GM18873 (cell line): ENCODE measurements around the gene FXR2.
"Not testable (repeated sequence)": the region's sequence is repeated elsewhere in the genome, so short reads cannot be mapped to it uniquely, and the experiment has no call there.

Experiments used
- ATAC-seq: cut with Tn5 transposase; IDR thresholded peaks from one replicate; pipeline ENCODE4 v1.9.1; 2021; ENCODE audit warnings: mild to moderate bottlenecking, moderate library complexity, moderate number of reproducible peaks; ENCODE audit not compliant: unreplicated experiment, low FRiP score

The FXR2 gene

GRCh38 chr17:7614425-7615264 lies at the start of gene FXR2:
FXR2 (minus strand) TSS chr17:7614897; CDS start chr17:7614532, 365 bp downstream.
- peak; percentile 80 for ATAC-seq

DNA sequence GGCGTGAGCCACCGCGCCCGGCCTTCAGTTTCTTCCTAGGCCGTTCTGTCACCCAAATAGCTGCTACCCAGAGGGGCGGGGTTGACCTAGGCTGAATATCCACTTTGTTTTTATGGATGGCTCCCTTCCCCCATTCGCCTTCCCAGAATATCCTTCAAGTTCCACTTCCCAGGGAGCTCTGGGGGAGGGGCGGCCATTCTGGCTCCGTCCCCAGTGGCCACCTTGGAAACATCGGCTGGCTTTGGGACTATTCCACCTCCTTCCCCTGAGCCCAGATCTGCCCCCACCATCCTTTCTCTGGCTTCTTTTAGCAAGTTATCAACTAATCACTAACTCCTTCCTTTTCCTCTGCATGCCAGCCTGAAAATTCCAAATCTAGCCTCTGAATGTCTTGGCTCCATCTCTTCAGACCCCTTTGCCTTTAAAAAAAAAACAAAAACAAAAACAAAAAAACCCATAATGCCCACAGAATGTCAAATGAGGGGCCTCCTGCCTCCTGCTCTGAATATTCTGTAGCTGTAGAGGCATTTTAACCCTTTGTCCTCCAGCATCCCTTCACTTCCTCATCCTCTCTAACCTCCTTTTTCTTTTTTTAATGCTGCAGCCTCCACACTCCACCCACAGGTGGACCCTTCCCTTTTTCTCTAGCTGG lies 42.4 kb upstream of the FXR2 start:
- no peak for ATAC-seq

DNA sequence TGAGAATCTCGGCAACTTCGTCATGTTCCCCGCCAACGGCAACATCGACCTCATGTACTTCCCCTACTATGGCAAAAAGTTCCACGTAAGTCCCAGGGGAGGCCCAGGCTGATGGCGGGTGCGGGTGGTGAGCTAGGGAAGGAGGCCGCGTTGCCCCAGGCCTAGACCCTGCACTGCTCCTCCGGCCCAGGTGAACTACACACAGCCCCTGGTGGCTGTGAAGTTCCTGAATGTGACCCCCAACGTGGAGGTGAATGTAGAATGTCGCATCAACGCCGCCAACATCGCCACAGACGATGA lies 40.8 kb upstream of the FXR2 start:
- no peak for ATAC-seq

DNA sequence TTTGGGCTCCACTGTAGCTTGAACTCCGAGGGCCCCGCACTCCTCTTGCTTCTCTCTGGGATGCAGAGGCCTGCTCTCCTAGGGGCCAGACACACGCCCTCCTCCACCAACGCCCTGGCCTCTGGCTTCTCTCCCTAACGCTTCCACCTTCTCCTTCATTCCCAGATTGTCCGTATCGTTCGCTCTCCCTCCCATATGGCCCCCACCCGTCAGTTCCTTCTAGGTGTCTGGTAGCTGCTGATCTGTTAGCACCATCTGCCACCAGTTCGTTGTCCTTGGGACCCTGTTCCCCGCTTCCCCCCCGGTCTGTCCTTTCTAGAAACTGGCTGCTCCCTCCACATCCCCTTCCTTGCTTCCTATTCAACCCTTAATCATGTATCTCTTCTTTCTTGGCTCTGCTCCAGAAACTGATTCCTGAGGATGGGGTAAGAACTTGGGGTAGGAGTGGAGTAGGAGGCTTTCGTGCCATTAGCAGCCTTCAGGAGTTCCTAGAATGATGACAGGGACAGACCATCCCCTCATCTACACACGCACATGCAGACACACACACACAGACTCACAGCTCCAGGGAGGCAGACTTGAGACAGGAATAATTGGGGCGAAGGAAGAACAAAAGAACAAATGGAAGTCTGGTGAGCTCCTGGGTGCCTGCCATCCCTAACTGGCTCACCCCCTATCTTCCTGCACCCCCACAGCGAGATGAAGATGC lies 40.3 kb upstream of the FXR2 start:
- no peak for ATAC-seq

GRCh38 chr17:7652388-7653356 lies 38.0 kb upstream of the FXR2 start:
- no peak for ATAC-seq

DNA sequence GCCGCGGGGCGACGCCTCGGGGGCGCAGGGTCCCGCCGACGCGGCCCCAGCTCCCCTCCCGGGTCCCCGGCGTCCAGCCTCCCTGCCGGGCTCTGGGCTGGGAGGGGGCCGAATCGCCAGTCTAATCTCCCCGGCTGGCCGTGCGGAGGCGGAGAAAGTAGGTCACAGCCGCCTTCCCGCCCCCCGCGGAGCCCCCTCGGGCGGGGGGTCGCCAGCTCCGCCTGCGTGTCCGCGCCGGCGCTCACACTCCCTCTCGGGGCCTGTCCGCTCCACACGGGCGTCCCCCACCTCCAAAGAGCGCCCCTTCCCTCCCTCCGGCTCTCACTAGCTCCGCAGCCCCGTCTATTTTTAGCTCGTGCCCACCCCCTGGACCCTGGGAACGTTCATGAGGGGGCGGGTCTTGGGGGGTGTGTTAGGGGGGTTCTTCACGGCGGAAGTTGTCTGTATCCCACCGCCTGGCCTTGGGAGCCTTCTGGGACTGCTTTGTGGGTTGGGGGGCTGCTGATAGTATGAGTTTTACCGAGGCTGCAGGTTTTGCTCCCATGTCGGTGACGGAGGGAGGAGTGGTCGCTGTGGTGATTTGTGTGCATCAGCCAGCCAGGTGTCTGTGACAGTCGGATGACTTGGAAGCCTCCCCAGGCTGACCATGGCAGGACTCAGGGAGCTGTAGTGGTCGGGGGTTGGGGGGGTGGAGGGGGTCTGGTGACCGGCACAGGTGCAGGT lies 37.1 kb upstream of the FXR2 start:
- ATAC-seq: no peak

DNA sequence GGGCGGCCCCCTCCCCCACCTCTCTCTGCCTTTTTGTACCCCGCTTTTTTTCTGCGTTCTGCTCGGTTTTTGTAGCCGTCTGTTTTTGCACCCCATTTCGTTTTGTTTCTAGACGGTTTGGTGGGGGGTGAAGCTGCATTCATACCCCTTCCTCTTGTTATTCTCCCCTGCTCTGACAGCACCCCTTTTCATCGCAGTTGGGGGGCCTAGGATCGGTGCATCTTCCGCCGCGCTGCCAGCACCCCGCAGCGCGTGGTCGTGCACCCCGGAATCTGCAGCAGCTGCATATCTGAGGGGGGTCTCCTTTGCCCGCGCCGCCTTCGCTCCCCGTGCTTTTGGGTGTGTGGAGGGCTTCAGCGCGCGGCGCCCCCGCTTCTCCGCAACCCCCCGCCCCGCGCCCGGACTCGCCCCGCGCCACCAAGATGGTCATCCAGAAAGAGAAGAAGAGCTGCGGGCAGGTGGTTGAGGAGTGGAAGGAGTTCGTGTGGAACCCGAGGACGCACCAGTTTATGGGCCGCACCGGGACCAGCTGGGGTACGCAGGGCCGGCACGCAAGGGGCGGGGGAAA lies 36.5 kb upstream of the FXR2 start:
- no peak for ATAC-seq

GRCh38 chr17:7650509-7651096 lies 35.9 kb upstream of the FXR2 start, which contains the start of gene ATP1B2:
ATP1B2 (plus strand) TSS chr17:7650926; CDS start chr17:7651519, 593 bp downstream.
- no peak for ATAC-seq

- ATAC-seq: no peak
Measured at GRCh38 chr17:7647018-7647417, 32.3 kb upstream of the FXR2 start.

DNA sequence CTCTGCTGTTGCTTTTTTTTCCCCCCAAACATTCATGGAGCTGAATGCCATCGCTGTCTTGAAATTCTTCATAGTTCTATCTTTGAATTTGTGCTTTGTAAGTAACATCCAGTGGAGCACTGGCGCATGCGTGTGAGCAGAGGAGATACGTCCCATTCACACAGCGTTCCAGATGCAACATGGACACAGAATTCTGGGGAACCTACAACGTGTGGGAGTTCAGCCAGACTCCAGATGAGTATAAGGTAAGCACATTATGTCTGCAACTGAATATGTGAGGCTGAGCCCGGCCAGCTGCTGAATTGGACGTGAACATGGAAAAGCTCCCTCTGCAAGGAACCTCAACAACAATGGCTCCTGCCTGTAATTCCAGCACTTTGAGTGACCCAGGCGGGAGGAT lies 31.8 kb upstream of the FXR2 start:
- no peak for ATAC-seq

- ATAC-seq: no peak
Measured at GRCh38 chr17:7644775-7645174, 30.1 kb upstream of the FXR2 start.

- ATAC-seq: not testable (repeated sequence)
Measured at GRCh38 chr17:7641635-7642034, 26.9 kb upstream of the FXR2 start.

DNA sequence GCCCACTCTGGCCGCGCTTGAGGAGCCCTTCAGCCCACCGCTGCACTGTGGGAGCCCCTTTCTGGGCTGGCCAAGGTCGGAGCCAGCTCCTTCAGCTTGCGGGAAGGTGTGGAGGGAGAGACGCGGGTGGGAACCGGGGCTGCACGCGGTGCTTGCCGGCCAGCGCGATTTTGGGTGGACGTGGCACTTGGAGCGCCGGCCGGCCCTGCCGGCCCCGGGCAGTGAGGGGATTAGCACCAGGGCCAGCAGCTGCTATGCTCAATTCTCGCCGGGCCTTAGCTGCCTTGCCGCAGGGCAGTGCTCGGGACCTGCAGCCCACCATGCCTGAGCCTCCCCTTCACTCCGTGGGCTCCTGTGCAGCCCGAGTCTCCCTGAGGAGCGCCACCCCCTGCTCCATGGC lies 26.1 kb upstream of the FXR2 start:
- ATAC-seq: no peak

DNA sequence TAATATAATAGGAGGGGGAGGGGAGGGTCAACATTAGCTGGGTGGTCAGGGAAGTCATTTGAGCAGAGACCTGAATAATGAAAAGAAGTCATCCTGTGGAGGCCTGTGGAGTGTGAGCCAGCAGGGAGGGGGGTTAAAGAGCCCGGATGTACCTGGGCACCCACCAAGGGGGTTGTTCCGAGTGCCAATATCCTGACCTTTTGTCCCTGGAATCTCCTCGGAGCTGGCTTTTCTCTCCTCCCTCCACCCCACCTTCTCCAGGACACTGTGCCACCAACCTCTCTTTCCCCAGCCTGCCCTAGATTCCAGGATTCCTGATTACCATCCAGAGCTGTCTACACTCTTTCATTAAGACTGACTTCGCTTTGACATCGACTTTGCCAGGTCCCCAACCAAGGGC lies 21.5 kb upstream of the FXR2 start:
- ATAC-seq: no peak

- ATAC-seq: no peak
Measured at GRCh38 chr17:7634384-7634783, 19.7 kb upstream of the FXR2 start.

DNA sequence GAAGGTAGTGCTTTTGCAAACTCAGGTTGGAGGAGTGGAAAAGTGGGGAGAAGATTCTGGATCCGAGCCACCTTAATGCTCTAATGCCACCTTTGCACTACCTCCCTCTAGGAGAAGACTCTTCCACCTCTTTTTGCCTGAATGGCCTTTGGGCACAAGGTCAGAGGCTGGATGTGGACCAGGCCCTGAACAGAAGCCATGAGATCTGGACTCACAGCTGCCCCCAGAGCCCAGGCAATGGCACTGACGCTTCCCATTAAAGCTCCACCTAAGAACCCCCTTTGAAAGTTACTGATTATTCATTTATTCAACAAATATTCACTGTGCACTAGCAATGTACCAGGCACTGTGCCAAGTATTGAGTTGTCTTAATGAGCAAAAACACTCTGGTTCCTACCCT lies 18.4 kb upstream of the FXR2 start:
- ATAC-seq: no peak

- ATAC-seq: no peak
Measured at GRCh38 chr17:7632492-7632894, 17.8 kb upstream of the FXR2 start.

GRCh38 chr17:7631398-7632380 lies 17.0 kb upstream of the FXR2 start:
- ATAC-seq: no peak
